ENCODE measurements around the gene MELTF.
A peak's percentile ranks its signal among the peaks of the same experiment; 100 is the strongest.

The MELTF gene

GRCh38 chr3:196967412-196968232 is 62.0 kb downstream of the MELTF start:
- DNase-seq = no peak

- DNase-seq = peak; percentile 28
Measured at GRCh38 chr3:196966526-196967401, 62.9 kb downstream of the MELTF start.

GRCh38 chr3:196965804-196966173 is 63.8 kb downstream of the MELTF start:
- no peak for DNase-seq

- no peak for DNase-seq
Measured at GRCh38 chr3:196965112-196965803, 64.4 kb downstream of the MELTF start.

- no peak for DNase-seq
Measured at GRCh38 chr3:196963631-196963953, 66.0 kb downstream of the MELTF start.

- DNase-seq = no peak
Measured at GRCh38 chr3:196962930-196963630, 66.5 kb downstream of the MELTF start.

- no peak for DNase-seq
Measured at GRCh38 chr3:196962108-196962929, 67.3 kb downstream of the MELTF start.

- no peak for DNase-seq
Measured at GRCh38 chr3:196954832-196955231, 74.8 kb downstream of the MELTF start.
